ENCODE measurements around the gene KIR3DL2.
"Not testable (repeated sequence)": the region's sequence is repeated elsewhere in the genome, so short reads cannot be mapped to it uniquely, and the experiment has no call there.

Gene KIR3DL2

GRCh38 chr19:54873990-54874389 is 23.7 kb downstream of the KIR3DL2 start, which contains the start of gene FCAR:
Gene FCAR, plus strand, starts transcription at chr19:54874235. Its CDS starts 55 bp downstream, at chr19:54874290.
- no peak for DNase-seq

- DNase-seq, result no peak
Observed at GRCh38 chr19:54875506-54875905, 25.3 kb downstream of the KIR3DL2 start.

- no peak for DNase-seq
Observed at GRCh38 chr19:54877471-54877870, 27.2 kb downstream of the KIR3DL2 start.

- DNase-seq, result no peak
Observed at GRCh38 chr19:54881884-54882283, 31.6 kb downstream of the KIR3DL2 start.

GRCh38 chr19:54882758-54883157 is 32.5 kb downstream of the KIR3DL2 start:
- DNase-seq, result no peak

- DNase-seq, result no peak
Observed at GRCh38 chr19:54883228-54883627, 33.0 kb downstream of the KIR3DL2 start.

GRCh38 chr19:54888239-54888638 is 38.0 kb downstream of the KIR3DL2 start:
- no peak for DNase-seq

- no peak for DNase-seq
Observed at GRCh38 chr19:54889566-54889965, 39.3 kb downstream of the KIR3DL2 start.

GRCh38 chr19:54893406-54893805 is 43.2 kb downstream of the KIR3DL2 start:
- DNase-seq, result no peak

- not testable (repeated sequence) for DNase-seq
Observed at GRCh38 chr19:54894106-54894505, 43.9 kb downstream of the KIR3DL2 start.

GRCh38 chr19:54896036-54896435 is 45.8 kb downstream of the KIR3DL2 start:
- no peak for DNase-seq

GRCh38 chr19:54898685-54899084 is 48.4 kb downstream of the KIR3DL2 start:
- DNase-seq, result not testable (repeated sequence)

- not testable (repeated sequence) for DNase-seq
Observed at GRCh38 chr19:54899646-54900045, 49.4 kb downstream of the KIR3DL2 start.

- not testable (repeated sequence) for DNase-seq
Observed at GRCh38 chr19:54901153-54901552, 50.9 kb downstream of the KIR3DL2 start.

GRCh38 chr19:54902061-54902460 is 51.8 kb downstream of the KIR3DL2 start:
- DNase-seq, result no peak

GRCh38 chr19:54903303-54903702 is 53.1 kb downstream of the KIR3DL2 start:
- DNase-seq, result no peak

GRCh38 chr19:54904261-54904660 is 54.0 kb downstream of the KIR3DL2 start:
- not testable (repeated sequence) for DNase-seq

- DNase-seq, result no peak
Observed at GRCh38 chr19:54905421-54905802, 55.2 kb downstream of the KIR3DL2 start.

- DNase-seq, result no peak
Observed at GRCh38 chr19:54905803-54906511, 55.7 kb downstream of the KIR3DL2 start, which contains the start of gene NCR1. Gene NCR1, plus strand, starts transcription at chr19:54906148. Its CDS starts 40 bp downstream, at chr19:54906188.

GRCh38 chr19:54906819-54907218 is 56.6 kb downstream of the KIR3DL2 start:
- no peak for DNase-seq

- not testable (repeated sequence) for DNase-seq
Observed at GRCh38 chr19:54907899-54908298, 57.7 kb downstream of the KIR3DL2 start.
